ENCODE results near the gene PSME1.

Gene PSME1

GRCh38 chr14:24159777-24160498 is 23.9 kb downstream of the PSME1 start:
- TF ChIP-seq CTCF (IDR thresholded peaks at IDR 0.05), result no peak
- Mint-ChIP-seq H3K9me3 (no peaks in the 10 kb centered on the region), H3K27ac (no peak overlapping the region), H3K36me3 (ENCODE audit: low read depth) (peaks cover 42% of the 10 kb centered on the region), H3K4me3 (no peak overlapping the region), H3K4me1 (peaks cover 30% of the 10 kb centered on the region), H3K27me3 (ENCODE audit: low read depth, poor library complexity) (no peaks in the 10 kb centered on the region)
- no peak for DNase-seq

- DNase-seq, result no peak
- Mint-ChIP-seq H3K4me1 (peaks cover 30% of the 10 kb centered on the region), H3K27me3 (ENCODE audit: low read depth, poor library complexity) (no peaks in the 10 kb centered on the region), H3K9me3 (no peaks in the 10 kb centered on the region), H3K27ac (no peak overlapping the region), H3K36me3 (ENCODE audit: low read depth) (peaks cover 45% of the 10 kb centered on the region), H3K4me3 (no peak overlapping the region)
- no peak for TF ChIP-seq CTCF (IDR thresholded peaks at IDR 0.05)
These were observed 24.5 kb downstream of the PSME1 start for GRCh38 chr14:24160499-24160849.

- Mint-ChIP-seq H3K27me3 (ENCODE audit: low read depth, poor library complexity) (no peaks in the 10 kb centered on the region), H3K4me3 (peak within 1 kb of the TSS; percentile 91), H3K27ac (peak within 1 kb of the TSS; percentile 99), H3K9me3 (no peaks in the 10 kb centered on the region), H3K4me1 (peaks cover 30% of the 10 kb centered on the region), H3K36me3 (ENCODE audit: low read depth) (peaks cover 45% of the 10 kb centered on the region)
- peak; percentile 99 for DNase-seq
- peak; percentile 90 for TF ChIP-seq CTCF (IDR thresholded peaks at IDR 0.05)
These were observed 25.1 kb downstream of the PSME1 start, which contains the start of gene IRF9 for GRCh38 chr14:24160850-24161804. Gene IRF9 (plus strand): TSS chr14:24161265. CDS start chr14:24162145, 880 bp downstream.

GRCh38 chr14:24162093-24162492 is 26.1 kb downstream of the PSME1 start:
- Mint-ChIP-seq H3K36me3 (ENCODE audit: low read depth) (peaks cover 47% of the 10 kb centered on the region), H3K27me3 (ENCODE audit: low read depth, poor library complexity) (no peaks in the 10 kb centered on the region), H3K27ac (peak overlapping the region; percentile 96), H3K4me3 (peak overlapping the region; percentile 91), H3K4me1 (peaks cover 30% of the 10 kb centered on the region), H3K9me3 (no peaks in the 10 kb centered on the region)
- TF ChIP-seq CTCF (IDR thresholded peaks at IDR 0.05), result no peak
- no peak for DNase-seq

- TF ChIP-seq CTCF (IDR thresholded peaks at IDR 0.05), result no peak
- Mint-ChIP-seq H3K27me3 (ENCODE audit: low read depth, poor library complexity) (no peaks in the 10 kb centered on the region), H3K36me3 (ENCODE audit: low read depth) (peaks cover 41% of the 10 kb centered on the region), H3K27ac (no peak overlapping the region), H3K4me1 (peaks cover 30% of the 10 kb centered on the region), H3K4me3 (no peak overlapping the region), H3K9me3 (no peaks in the 10 kb centered on the region)
- no peak for DNase-seq
These were observed 28.6 kb downstream of the PSME1 start for GRCh38 chr14:24164518-24164991.

Data from nephron progenitor cell (in vitro differentiated cells).